GM12865 (cell line): ENCODE data around the gene ARAP3.

Experiments used
- DNase-seq: peaks from one replicate; pipeline ENCODE4 v3.0.0; 2010; ENCODE audit warnings: low read depth
- H3K4me3 ChIP-seq: 2 replicates; pipeline ENCODE4 v1.5.1; 2011; ENCODE audit warnings: mild to moderate bottlenecking, low read depth, low read length, control low read depth
- CTCF ChIP-seq: IDR thresholded peaks from 2 replicates; pipeline ENCODE4 v1.5.1; 2011; ENCODE audit warnings: low read length, control low read depth, low read depth, inconsistent platforms; ENCODE audit not compliant: insufficient read depth; ENCODE audit errors: missing control alignments

Gene ARAP3

DNA sequence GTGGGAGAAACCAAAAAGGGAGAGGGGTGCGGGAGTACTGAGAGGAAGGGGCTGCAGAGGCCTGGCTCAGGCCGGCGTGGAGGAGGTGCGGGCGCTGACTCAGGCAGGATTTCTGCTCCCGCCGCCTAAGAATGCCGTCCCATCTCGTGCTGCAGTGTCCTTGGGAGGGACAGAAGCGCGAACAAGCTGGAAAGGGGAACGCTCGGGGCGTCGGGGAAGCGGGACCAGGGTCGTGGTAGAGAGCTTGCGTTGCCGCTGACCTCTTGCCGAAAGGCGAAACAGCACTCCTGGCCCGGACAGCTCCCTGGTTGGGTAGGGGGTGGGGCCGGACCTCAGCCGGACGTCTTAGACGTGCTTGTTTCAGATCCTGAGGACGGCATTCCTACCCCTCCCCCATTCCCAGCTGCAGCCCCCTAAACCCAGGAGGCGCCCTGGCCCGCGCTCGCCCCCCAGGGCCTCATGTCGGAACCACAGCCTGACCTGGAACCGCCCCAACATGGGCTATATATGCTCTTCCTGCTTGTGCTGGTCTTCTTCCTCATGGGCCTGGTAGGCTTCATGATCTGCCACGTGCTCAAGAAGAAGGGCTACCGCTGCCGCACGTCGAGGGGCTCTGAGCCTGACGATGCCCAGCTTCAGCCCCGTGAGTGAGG lies 44.1 kb downstream of the ARAP3 start:
- peak; percentile 55 for TF ChIP-seq CTCF
- peak; percentile 86 for DNase-seq
- peak overlapping the region; percentile 79 for H3K4me3 ChIP-seq

- H3K4me3 ChIP-seq: peak overlapping the region; percentile 79
- TF ChIP-seq CTCF: no peak
- peak; percentile 50 for DNase-seq
Measured at GRCh38 chr5:141637123-141637766, 44.8 kb downstream of the ARAP3 start.

GRCh38 chr5:141636413-141637122 lies 45.5 kb downstream of the ARAP3 start, which contains the start of the genes HDAC3 and RELL2:
Gene HDAC3 (minus strand): TSS chr5:141636849. CDS start chr5:141636790, 59 bp downstream.
Gene RELL2 (plus strand): TSS chr5:141636997. CDS start chr5:141638226, 1,229 bp downstream.
- DNase-seq: peak; percentile 94
- TF ChIP-seq CTCF: no peak
- H3K4me3 ChIP-seq: peak within 1 kb of the TSS; percentile 79

- H3K4me3 ChIP-seq: peak overlapping the region; percentile 79
- no peak for TF ChIP-seq CTCF
Measured at GRCh38 chr5:141636106-141636412, 46.0 kb downstream of the ARAP3 start.

GRCh38 chr5:141635646-141636045 lies 46.4 kb downstream of the ARAP3 start:
- no peak for TF ChIP-seq CTCF
- no peak for DNase-seq
- H3K4me3 ChIP-seq: peak overlapping the region; percentile 79

More at GRCh38 chr5:141636106-141636412, 46.0 kb downstream of the ARAP3 start:
- no peak for DNase-seq

- peak overlapping the region; percentile 15 for H3K4me3 ChIP-seq
- no peak for TF ChIP-seq CTCF
- DNase-seq: no peak
Measured at GRCh38 chr5:141634720-141635119, 47.3 kb downstream of the ARAP3 start.
